SU-DHL-6 (cell line): ENCODE results near the gene RAX2.

ENCODE experiments used
- H2AFZ ChIP-seq: fragments of 200-600 bp; sonication (generic); 2 replicates; pipeline ENCODE4 v1.6.1; 2014; ENCODE audit warnings: low read depth, mild to moderate bottlenecking, moderate library complexity, mixed read lengths, antibody characterized with exemption, low read length; ENCODE audit not compliant: severe bottlenecking
- H3F3A ChIP-seq: fragments of 200-600 bp; shearing (Covaris generic); 2 replicates; pipeline ENCODE4 v1.6.0; 2016; ENCODE audit warnings: antibody characterized with exemption, mild to moderate bottlenecking; ENCODE audit not compliant: insufficient read depth
- H3K27ac ChIP-seq: fragments of 200-600 bp; sonication (generic); 2 replicates; pipeline ENCODE4 v1.5.1; 2016; ENCODE audit warnings: low read depth, mild to moderate bottlenecking, low read length, moderate library complexity, mixed read lengths
- H3K27me3 ChIP-seq: fragments of 200-600 bp; sonication (generic), shearing (Covaris generic); 2 replicates; pipeline ENCODE4 v1.6.0; 2014; ENCODE audit warnings: mild to moderate bottlenecking, low read length
- H3K36me3 ChIP-seq: fragments of 200-600 bp; sonication (generic); 2 replicates; pipeline ENCODE4 v1.6.1; 2014; ENCODE audit warnings: mild to moderate bottlenecking, low read length, mixed read lengths
- H3K4me2 ChIP-seq: fragments of 300-600, 200-600 bp; shearing (Covaris generic), sonication (generic); 2 replicates; pipeline ENCODE4 v1.6.0; 2014; ENCODE audit warnings: low read length, low read depth, mild to moderate bottlenecking; ENCODE audit not compliant: poor library complexity, severe bottlenecking
- H3K4me3 ChIP-seq: fragments of 200-600 bp; sonication (generic); 2 replicates; pipeline ENCODE4 v1.5.1; 2014; ENCODE audit warnings: antibody characterized with exemption, low read length, mild to moderate bottlenecking, mixed read lengths; ENCODE audit not compliant: insufficient read depth, poor library complexity, severe bottlenecking
- H3K79me2 ChIP-seq: fragments of 200-600 bp; sonication (generic); 2 replicates; pipeline ENCODE4 v1.6.1; 2014; ENCODE audit warnings: mild to moderate bottlenecking, low read length, moderate library complexity; ENCODE audit not compliant: insufficient read depth
- H3K9ac ChIP-seq: fragments of 200-600 bp; sonication (generic); 2 replicates; pipeline ENCODE4 v1.7.0; 2014; ENCODE audit warnings: mild to moderate bottlenecking, low read length
- H3K9me2 ChIP-seq: fragments of 200-600 bp; sonication (generic); replicated peaks from 2 replicates; pipeline ENCODE4 v1.6.1; 2014; ENCODE audit warnings: low read length; ENCODE audit not compliant: insufficient read depth
- H3K9me3 ChIP-seq: fragments of 200-600 bp; sonication (generic); 2 replicates; pipeline ENCODE4 v1.6.1; 2014; ENCODE audit warnings: low read length, mixed read lengths; ENCODE audit not compliant: insufficient read depth
- H4K20me1 ChIP-seq: fragments of 200-600 bp; sonication (generic); 2 replicates; pipeline ENCODE4 v1.6.1; 2014; ENCODE audit warnings: low read depth, mild to moderate bottlenecking, antibody characterized with exemption, low read length, moderate library complexity, mixed read lengths
- EZH2phosphoT487 ChIP-seq: fragments of 200-600 bp; sonication (generic), shearing (Covaris generic); conservative IDR thresholded peaks from 2 replicates; pipeline ENCODE4 v1.6.1; 2018; ENCODE audit warnings: mild to moderate bottlenecking, antibody characterized with exemption, low read length, moderate library complexity, mixed read lengths
- TF ChIP-seq, protein P1 (sequence below): fragments of 200-600 bp; sonication (generic); IDR thresholded peaks from one replicate; pipeline ENCODE4 v1.5.1; 2017; ENCODE audit warnings: antibody characterized with exemption, mild to moderate bottlenecking, low read length, moderate library complexity; ENCODE audit not compliant: insufficient read depth, poor library complexity, severe bottlenecking

RAX2 gene

DNA sequence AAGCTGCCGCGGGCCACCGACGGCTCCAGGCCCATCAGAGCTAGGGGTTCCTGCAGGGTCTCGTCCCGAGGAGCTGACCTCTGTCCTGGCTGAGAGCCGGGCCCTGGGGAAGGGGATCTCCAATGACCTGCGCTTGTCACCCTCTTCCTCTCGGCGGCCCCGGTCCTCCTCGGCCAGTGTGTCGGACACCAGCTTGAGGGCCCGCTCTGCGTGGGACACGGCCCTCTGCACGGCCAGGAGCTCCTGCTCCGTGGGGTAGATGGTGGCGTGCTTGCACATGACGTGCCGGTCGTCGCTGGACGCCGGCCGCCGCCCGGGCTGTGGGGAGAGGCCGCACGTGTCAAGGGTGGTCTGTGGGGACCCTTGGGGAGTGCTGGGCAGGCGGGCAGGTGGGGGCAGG is 46.9 kb upstream of the RAX2 start:
- Histone ChIP-seq H3F3A (no peaks in the 10 kb centered on the region), H3K27ac (no peak overlapping the region), H3K9me2 (no peaks in the 10 kb centered on the region), H3K4me2 (no peak overlapping the region), H3K79me2 (no peaks in the 10 kb centered on the region), H3K9me3 (no peaks in the 10 kb centered on the region), H3K27me3 (no peaks in the 10 kb centered on the region), H2AFZ (no peak overlapping the region), H4K20me1 (no peaks in the 10 kb centered on the region), H3K36me3 (no peaks in the 10 kb centered on the region), H3K4me3 (no peak overlapping the region), H3K9ac (no peak overlapping the region)
- TF ChIP-seq, protein P1, sequence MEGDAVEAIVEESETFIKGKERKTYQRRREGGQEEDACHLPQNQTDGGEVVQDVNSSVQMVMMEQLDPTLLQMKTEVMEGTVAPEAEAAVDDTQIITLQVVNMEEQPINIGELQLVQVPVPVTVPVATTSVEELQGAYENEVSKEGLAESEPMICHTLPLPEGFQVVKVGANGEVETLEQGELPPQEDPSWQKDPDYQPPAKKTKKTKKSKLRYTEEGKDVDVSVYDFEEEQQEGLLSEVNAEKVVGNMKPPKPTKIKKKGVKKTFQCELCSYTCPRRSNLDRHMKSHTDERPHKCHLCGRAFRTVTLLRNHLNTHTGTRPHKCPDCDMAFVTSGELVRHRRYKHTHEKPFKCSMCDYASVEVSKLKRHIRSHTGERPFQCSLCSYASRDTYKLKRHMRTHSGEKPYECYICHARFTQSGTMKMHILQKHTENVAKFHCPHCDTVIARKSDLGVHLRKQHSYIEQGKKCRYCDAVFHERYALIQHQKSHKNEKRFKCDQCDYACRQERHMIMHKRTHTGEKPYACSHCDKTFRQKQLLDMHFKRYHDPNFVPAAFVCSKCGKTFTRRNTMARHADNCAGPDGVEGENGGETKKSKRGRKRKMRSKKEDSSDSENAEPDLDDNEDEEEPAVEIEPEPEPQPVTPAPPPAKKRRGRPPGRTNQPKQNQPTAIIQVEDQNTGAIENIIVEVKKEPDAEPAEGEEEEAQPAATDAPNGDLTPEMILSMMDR: no peak
- TF ChIP-seq EZH2phosphoT487: no peak

DNA sequence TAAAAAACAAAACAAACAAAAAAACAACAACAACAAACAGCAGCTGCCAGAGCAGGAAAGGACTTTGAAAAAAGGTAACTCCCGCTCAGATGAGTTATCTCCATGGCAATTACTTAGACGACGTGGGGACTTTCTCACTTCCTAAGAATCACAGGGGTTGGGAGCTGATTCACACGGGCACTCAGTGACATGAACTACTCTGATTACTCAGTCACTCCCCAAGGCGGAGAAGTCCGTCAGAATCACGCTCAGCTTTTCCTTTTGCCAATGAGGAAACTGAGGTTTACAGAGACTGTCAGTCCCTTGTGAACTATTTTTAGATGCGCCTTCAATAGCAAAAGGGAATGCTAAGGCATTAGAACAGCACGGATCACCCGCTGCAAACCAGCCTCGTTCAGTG is 46.4 kb upstream of the RAX2 start:
- Histone ChIP-seq H4K20me1 (no peaks in the 10 kb centered on the region), H3K36me3 (no peaks in the 10 kb centered on the region), H2AFZ (no peak overlapping the region), H3K4me3 (no peak overlapping the region), H3K9ac (no peak overlapping the region), H3K9me2 (no peaks in the 10 kb centered on the region), H3K27ac (no peak overlapping the region), H3K27me3 (no peaks in the 10 kb centered on the region), H3K9me3 (no peaks in the 10 kb centered on the region), H3K4me2 (no peak overlapping the region), H3K79me2 (no peaks in the 10 kb centered on the region), H3F3A (no peaks in the 10 kb centered on the region)
- TF ChIP-seq, protein P1: no peak
- no peak for TF ChIP-seq EZH2phosphoT487

DNA sequence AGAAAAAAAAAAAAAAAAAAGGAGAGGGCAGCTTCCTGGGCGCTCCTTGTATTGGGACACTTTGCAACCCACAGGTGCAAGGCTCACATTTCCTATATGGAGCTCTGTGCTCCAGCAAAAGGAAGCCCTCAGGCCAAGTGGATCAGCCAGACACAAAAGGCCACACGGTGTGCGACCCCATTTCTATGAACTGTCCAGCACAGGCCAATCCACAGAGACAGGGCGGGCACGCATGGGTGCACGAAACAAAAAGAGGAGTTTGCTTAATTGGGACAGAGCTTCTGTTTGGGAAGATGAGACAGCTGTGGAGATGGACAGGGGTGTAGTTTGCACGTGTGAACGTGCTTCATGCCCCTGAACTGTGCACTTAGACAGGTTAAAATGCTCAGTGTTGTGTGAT is 45.7 kb upstream of the RAX2 start:
- H3K4me2 ChIP-seq: no peak overlapping the region
- H3F3A ChIP-seq: no peaks in the 10 kb centered on the region
- no peak overlapping the region for H3K27ac ChIP-seq
- no peaks in the 10 kb centered on the region for H3K9me3 ChIP-seq
- no peaks in the 10 kb centered on the region for H3K79me2 ChIP-seq
- H3K4me3 ChIP-seq: no peak overlapping the region
- no peaks in the 10 kb centered on the region for H3K27me3 ChIP-seq
- H3K9ac ChIP-seq: no peak overlapping the region
- no peaks in the 10 kb centered on the region for H4K20me1 ChIP-seq
- TF ChIP-seq, protein P1: no peak
- no peak for TF ChIP-seq EZH2phosphoT487
- H3K36me3 ChIP-seq: no peaks in the 10 kb centered on the region
- no peak overlapping the region for H2AFZ ChIP-seq
- no peaks in the 10 kb centered on the region for H3K9me2 ChIP-seq
